SK-N-SH treated with all-trans-retinoic acid at 6 μM for 48 hours (cell line): Measurements from ENCODE around the gene ZNF534.

Source experiments
- ATAC-seq: fragments of 200-7000 bp; cut with Tn5 transposase; 3 replicates; pipeline ENCODE4 v1.9.1; 2020; ENCODE audit warnings: mild to moderate bottlenecking, moderate library complexity
- ARNTL ChIP-seq: fragments of 450-650 bp; formaldehyde crosslinking; IDR thresholded peaks from 2 replicates; pipeline ENCODE4 v1.5.0; 2020; ENCODE audit warnings: low read depth, mild to moderate bottlenecking, moderate library complexity, borderline replicate concordance
- BACH2 ChIP-seq: fragments of 250-450 bp; sonication (Bioruptor Pico); IDR thresholded peaks from 2 replicates; pipeline ENCODE4 v1.9.0; 2021; ENCODE audit warnings: mild to moderate bottlenecking, borderline replicate concordance
- CSDC2 ChIP-seq: fragments of 250-450 bp; sonication (Bioruptor Pico); IDR thresholded peaks from 2 replicates; pipeline ENCODE4 v1.5.0; 2020; ENCODE audit warnings: mild to moderate bottlenecking, moderate library complexity
- ESRRG ChIP-seq: fragments of 250-450 bp; sonication (Bioruptor Pico); IDR thresholded peaks from 2 replicates; pipeline ENCODE4 v1.6.1; 2021; ENCODE audit warnings: mild to moderate bottlenecking
- GLIS3 ChIP-seq: fragments of 250-450 bp; sonication (Bioruptor Pico); IDR thresholded peaks from 2 replicates; pipeline ENCODE4 v1.5.0; 2020; ENCODE audit warnings: mild to moderate bottlenecking, moderate library complexity
- ISL1 ChIP-seq: fragments of 250-450 bp; sonication (Bioruptor Pico); IDR thresholded peaks from 2 replicates; pipeline ENCODE4 v2.1.2; 2022; ENCODE audit warnings: mild to moderate bottlenecking, moderate library complexity
- OSR1 ChIP-seq: fragments of 250-450 bp; sonication (Bioruptor Pico); IDR thresholded peaks from 2 replicates; pipeline ENCODE4 v1.8.0; 2022; ENCODE audit warnings: moderate library complexity, mild to moderate bottlenecking, inconsistent platforms
- RARB ChIP-seq: fragments of 250-450 bp; sonication (Bioruptor Pico); IDR thresholded peaks from 2 replicates; pipeline ENCODE4 v1.8.0; 2021; ENCODE audit warnings: mild to moderate bottlenecking, moderate library complexity
- SNAI2 ChIP-seq: fragments of 250-450 bp; sonication (Bioruptor Pico); IDR thresholded peaks from 2 replicates; pipeline ENCODE4 v1.5.0; 2020; ENCODE audit warnings: mild to moderate bottlenecking, moderate library complexity
- TOX ChIP-seq: fragments of 250-450 bp; sonication (Bioruptor Pico); IDR thresholded peaks from 2 replicates; pipeline ENCODE4 v1.8.0; 2021; ENCODE audit warnings: mild to moderate bottlenecking, moderate library complexity, borderline replicate concordance
- ZC3H10 ChIP-seq: fragments of 250-450 bp; sonication (Bioruptor Pico); IDR thresholded peaks from 2 replicates; pipeline ENCODE4 v1.5.1; 2021; ENCODE audit warnings: mild to moderate bottlenecking, moderate library complexity
- ZFP3 ChIP-seq: fragments of 250-450 bp; sonication (Bioruptor Pico); IDR thresholded peaks from 2 replicates; pipeline ENCODE4 v1.5.0; 2020; ENCODE audit warnings: mild to moderate bottlenecking, moderate library complexity
- ZFP30 ChIP-seq: fragments of 450-650 bp; formaldehyde crosslinking; IDR thresholded peaks from 2 replicates; pipeline ENCODE4 v1.5.0; 2022; ENCODE audit warnings: mild to moderate bottlenecking, moderate library complexity
- ZNF565 ChIP-seq: fragments of 450-650 bp; formaldehyde crosslinking; conservative IDR thresholded peaks from 2 replicates; pipeline ENCODE4 v1.5.0; 2020; ENCODE audit warnings: low read depth, mild to moderate bottlenecking, moderate library complexity
- ZNF70 ChIP-seq: fragments of 450-650 bp; formaldehyde crosslinking; IDR thresholded peaks from 2 replicates; pipeline ENCODE4 v1.5.0; 2020; ENCODE audit warnings: mild to moderate bottlenecking, moderate library complexity
- ZNF8 ChIP-seq: fragments of 450-650 bp; formaldehyde crosslinking; IDR thresholded peaks from 2 replicates; pipeline ENCODE4 v1.5.0; 2020; ENCODE audit warnings: mild to moderate bottlenecking, moderate library complexity
- TF ChIP-seq, protein P1 (sequence below): fragments of 250-450 bp; sonication (Bioruptor Pico); IDR thresholded peaks from 2 replicates; pipeline ENCODE4 v1.5.1; 2020; ENCODE audit warnings: low read depth, mild to moderate bottlenecking, moderate library complexity
- TF ChIP-seq, protein P2 (sequence below): fragments of 250-450 bp; sonication (Bioruptor Pico); IDR thresholded peaks from 2 replicates; pipeline ENCODE4 v1.5.0; 2020; ENCODE audit warnings: mild to moderate bottlenecking, moderate library complexity
- TF ChIP-seq, protein P3 (sequence below): fragments of 250-450 bp; sonication (Bioruptor Pico); IDR thresholded peaks from 2 replicates; pipeline ENCODE4 v1.8.0; 2020; ENCODE audit warnings: mild to moderate bottlenecking, moderate library complexity, borderline replicate concordance
- TF ChIP-seq, protein P4 (sequence below): fragments of 250-450 bp; sonication (Bioruptor Pico); IDR thresholded peaks from 2 replicates; pipeline ENCODE4 v1.5.1; 2021; ENCODE audit warnings: mild to moderate bottlenecking, moderate library complexity

Gene ZNF534

DNA sequence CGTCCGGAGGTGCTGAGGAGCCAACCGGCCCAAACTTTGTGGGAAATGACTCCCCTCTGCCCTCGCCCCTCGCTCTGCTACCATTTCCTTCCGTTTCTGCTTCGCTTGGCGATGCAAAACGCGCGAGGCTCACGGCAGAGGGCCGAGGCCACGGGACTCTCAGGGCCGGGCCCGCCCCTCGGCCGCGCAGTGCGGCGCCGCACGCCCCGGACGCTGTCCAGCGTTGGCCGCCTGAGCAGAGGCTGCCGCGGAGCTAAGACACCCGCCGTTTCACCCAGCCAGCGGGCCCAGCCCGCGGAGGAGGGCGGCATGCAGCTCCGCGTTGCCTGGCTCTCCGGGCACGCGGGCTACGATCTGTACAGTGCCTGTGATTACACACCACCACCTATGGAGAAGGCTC, 22.3 kb downstream of the ZNF534 start:
- no peak for TF ChIP-seq ZNF8 (CRISPR knock-in tag)
- TF ChIP-seq ZNF565: no peak
- TF ChIP-seq, protein P1, sequence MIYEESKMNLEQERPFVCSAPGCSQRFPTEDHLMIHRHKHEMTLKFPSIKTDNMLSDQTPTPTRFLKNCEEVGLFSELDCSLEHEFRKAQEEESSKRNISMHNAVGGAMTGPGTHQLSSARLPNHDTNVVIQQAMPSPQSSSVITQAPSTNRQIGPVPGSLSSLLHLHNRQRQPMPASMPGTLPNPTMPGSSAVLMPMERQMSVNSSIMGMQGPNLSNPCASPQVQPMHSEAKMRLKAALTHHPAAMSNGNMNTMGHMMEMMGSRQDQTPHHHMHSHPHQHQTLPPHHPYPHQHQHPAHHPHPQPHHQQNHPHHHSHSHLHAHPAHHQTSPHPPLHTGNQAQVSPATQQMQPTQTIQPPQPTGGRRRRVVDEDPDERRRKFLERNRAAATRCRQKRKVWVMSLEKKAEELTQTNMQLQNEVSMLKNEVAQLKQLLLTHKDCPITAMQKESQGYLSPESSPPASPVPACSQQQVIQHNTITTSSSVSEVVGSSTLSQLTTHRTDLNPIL (CRISPR knock-in tag): no peak
- TF ChIP-seq ZNF70 (CRISPR knock-in tag): no peak
- TF ChIP-seq, protein P2, sequence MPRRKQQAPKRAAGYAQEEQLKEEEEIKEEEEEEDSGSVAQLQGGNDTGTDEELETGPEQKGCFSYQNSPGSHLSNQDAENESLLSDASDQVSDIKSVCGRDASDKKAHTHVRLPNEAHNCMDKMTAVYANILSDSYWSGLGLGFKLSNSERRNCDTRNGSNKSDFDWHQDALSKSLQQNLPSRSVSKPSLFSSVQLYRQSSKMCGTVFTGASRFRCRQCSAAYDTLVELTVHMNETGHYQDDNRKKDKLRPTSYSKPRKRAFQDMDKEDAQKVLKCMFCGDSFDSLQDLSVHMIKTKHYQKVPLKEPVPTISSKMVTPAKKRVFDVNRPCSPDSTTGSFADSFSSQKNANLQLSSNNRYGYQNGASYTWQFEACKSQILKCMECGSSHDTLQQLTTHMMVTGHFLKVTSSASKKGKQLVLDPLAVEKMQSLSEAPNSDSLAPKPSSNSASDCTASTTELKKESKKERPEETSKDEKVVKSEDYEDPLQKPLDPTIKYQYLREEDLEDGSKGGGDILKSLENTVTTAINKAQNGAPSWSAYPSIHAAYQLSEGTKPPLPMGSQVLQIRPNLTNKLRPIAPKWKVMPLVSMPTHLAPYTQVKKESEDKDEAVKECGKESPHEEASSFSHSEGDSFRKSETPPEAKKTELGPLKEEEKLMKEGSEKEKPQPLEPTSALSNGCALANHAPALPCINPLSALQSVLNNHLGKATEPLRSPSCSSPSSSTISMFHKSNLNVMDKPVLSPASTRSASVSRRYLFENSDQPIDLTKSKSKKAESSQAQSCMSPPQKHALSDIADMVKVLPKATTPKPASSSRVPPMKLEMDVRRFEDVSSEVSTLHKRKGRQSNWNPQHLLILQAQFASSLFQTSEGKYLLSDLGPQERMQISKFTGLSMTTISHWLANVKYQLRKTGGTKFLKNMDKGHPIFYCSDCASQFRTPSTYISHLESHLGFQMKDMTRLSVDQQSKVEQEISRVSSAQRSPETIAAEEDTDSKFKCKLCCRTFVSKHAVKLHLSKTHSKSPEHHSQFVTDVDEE (CRISPR knock-in tag): no peak
- no peak for TF ChIP-seq ISL1 (CRISPR knock-in tag)
- no peak for TF ChIP-seq ZFP3 (CRISPR knock-in tag)
- no peak for TF ChIP-seq CSDC2 (CRISPR knock-in tag)
- TF ChIP-seq TOX (CRISPR knock-in tag): no peak
- TF ChIP-seq ESRRG (CRISPR knock-in tag): no peak
- ATAC-seq: no peak

DNA sequence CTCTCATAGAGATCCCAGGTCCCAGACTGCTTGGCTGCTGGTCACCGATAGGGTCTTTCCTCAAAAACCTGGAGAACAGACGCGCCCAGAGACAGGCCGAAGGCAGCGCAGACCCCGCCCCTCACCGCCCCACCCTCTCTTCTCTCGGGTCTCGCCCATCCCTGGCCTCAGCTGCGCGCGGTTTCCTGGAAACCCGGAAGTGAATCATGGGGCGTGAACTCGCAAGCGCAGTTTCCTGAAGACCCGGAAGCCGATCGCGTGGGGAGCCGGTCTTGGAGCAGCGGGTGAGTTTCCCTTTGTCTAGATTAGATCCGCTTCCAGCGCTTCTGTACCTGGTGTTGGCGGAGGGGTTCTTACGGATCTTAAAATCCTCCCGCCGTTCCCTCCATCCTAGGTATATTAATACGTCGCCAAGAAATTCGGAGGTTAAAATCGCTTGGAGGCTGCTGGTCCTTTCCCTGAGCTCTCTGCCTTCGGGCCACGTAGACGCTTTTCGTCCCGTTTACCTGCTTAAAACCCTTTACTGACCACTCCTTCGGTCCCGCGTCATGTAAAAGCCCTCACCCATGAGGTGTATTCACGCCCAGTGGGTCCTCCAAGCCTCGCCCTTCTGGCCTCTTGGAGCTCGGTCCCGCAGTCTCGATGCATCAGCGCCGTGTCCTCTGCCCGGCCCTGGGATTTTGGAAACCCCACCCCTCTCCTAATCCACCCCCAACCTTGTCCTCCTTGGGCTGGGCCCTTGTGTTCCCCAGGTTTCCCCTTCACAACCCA, 24.6 kb downstream of the ZNF534 start, which contains the start of gene ZNF578:
ZNF578 (plus strand) TSS at position 230 of the 771 bp plus-strand sequence. CDS start 48,293 bp downstream, outside the sequence.
- peak; percentile 95 for ATAC-seq
- TF ChIP-seq BACH2 (CRISPR knock-in tag) (no peak), TOX (CRISPR knock-in tag) (no peak), OSR1 (CRISPR knock-in tag) (no peak), ZNF565 (no peak)
- TF ChIP-seq, protein P3, sequence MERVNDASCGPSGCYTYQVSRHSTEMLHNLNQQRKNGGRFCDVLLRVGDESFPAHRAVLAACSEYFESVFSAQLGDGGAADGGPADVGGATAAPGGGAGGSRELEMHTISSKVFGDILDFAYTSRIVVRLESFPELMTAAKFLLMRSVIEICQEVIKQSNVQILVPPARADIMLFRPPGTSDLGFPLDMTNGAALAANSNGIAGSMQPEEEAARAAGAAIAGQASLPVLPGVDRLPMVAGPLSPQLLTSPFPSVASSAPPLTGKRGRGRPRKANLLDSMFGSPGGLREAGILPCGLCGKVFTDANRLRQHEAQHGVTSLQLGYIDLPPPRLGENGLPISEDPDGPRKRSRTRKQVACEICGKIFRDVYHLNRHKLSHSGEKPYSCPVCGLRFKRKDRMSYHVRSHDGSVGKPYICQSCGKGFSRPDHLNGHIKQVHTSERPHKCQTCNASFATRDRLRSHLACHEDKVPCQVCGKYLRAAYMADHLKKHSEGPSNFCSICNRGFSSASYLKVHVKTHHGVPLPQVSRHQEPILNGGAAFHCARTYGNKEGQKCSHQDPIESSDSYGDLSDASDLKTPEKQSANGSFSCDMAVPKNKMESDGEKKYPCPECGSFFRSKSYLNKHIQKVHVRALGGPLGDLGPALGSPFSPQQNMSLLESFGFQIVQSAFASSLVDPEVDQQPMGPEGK (CRISPR knock-in tag): no peak

DNA sequence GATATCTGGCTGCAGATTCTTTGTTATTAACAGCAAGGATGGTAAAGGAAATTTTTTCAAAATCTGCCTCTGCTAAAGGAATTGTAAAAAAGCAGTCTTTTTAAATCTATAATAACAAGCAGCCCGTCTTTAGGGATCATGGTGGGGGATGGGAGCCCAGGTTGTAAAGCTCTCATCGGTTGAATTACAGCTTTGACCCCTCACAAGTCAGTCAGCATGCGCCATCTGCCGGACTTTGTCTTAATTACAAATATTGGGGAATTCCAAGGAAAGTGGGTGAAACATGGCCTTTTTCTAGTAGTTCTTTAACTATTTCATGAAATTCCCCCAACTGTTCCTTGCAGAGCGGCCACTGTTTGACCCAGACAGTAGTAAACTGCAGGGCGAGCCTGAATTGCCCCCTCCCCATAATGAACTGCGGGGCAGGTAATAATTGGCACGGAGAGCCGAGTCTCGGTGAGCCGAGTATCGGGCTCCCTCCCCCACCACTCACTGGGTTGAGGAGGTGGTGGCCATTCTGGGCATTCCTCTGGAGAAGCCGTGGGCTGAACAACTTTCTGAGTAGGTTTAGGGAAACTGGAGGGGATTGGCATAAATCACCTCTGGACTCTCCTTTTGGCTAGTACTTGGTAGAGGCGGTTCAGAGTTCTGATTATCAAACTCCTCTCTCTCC, 36.0 kb downstream of the ZNF534 start:
- TF ChIP-seq ZNF565 (no peak), ZFP30 (no peak), SNAI2 (CRISPR knock-in tag) (no peak), BACH2 (CRISPR knock-in tag) (no peak), OSR1 (CRISPR knock-in tag) (no peak), TOX (CRISPR knock-in tag) (no peak), ZFP3 (CRISPR knock-in tag) (no peak), ZNF8 (CRISPR knock-in tag) (no peak), ARNTL (CRISPR knock-in tag) (no peak), ISL1 (CRISPR knock-in tag) (no peak), GLIS3 (CRISPR knock-in tag) (no peak), CSDC2 (CRISPR knock-in tag) (no peak), RARB (CRISPR knock-in tag) (no peak), ZC3H10 (CRISPR knock-in tag) (no peak)
- TF ChIP-seq, protein P3 (CRISPR knock-in tag): no peak
- TF ChIP-seq, protein P2 (CRISPR knock-in tag): no peak
- TF ChIP-seq, protein P1 (CRISPR knock-in tag): no peak
- TF ChIP-seq, protein P4, sequence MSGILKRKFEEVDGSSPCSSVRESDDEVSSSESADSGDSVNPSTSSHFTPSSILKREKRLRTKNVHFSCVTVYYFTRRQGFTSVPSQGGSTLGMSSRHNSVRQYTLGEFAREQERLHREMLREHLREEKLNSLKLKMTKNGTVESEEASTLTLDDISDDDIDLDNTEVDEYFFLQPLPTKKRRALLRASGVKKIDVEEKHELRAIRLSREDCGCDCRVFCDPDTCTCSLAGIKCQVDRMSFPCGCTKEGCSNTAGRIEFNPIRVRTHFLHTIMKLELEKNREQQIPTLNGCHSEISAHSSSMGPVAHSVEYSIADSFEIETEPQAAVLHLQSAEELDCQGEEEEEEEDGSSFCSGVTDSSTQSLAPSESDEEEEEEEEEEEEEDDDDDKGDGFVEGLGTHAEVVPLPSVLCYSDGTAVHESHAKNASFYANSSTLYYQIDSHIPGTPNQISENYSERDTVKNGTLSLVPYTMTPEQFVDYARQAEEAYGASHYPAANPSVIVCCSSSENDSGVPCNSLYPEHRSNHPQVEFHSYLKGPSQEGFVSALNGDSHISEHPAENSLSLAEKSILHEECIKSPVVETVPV (CRISPR knock-in tag): no peak

More for the DNA sequence above, 36.0 kb downstream of the ZNF534 start:
- no peak for ATAC-seq
